ENCODE measurements around the gene SERPINB8.

DNA sequence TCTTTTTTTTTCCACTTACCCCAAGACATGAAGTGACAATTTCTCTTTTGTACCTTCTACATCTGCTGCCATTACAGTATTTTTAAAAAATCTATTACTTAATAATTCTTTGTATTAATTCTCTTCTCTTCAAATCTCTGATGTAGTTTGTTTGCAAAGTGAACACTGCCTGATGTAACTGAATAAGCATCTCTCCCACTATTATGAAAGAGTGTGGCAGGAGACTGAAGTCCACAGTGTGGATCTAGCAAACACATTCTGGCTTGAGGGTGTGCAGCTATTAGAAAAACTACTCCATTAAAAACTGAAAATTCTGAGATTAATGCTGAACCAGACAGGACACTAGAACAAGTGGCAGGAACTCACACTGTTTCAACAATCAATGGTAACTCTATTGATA, 5.0 kb upstream of the SERPINB8 start:
- TF ChIP-seq GATA3 (IDR thresholded peaks at IDR 0.05; ENCODE audit: low read depth, low read length) (no peak), GATA2 (IDR thresholded peaks at IDR 0.05; ENCODE audit: low read depth, low read length) (no peak)

Data from SH-SY5Y (cell line).